Measurements from ENCODE around the gene LRMDA.

Gene LRMDA

DNA sequence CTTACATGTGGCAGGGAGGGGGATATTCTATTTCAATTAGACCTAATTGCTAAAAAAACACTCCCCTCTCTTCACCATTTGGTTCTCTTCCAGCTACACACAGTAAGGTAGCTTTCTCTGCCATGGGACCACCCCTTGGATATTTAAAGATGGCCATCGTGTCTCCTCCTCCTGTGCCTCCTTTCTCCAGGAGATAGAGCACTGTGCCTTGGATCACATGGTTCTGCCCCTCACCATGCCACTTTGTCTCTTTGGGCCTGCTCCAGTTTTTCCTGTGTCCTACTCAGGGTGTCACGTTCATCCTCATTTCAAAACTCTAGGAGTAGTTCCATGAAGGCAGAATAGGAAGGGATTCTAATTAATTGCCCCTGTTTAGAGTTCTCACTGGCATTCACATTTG is 1146.0 kb downstream of the LRMDA start:
- H4K8ac ChIP-seq (ENCODE audit: low read length): no peak overlapping the region
- H3K4me1 ChIP-seq (ENCODE audit: control insufficient read depth, insufficient read depth, low read depth, low read length): peaks cover 4% of the 10 kb centered on the region
- no peak overlapping the region for H3K4ac ChIP-seq (ENCODE audit: low read depth in 1 of 2, low read length in 2 of 2)
- no peak overlapping the region for H3K4me3 ChIP-seq (ENCODE audit: insufficient read depth in 1 of 2, low read depth in 1 of 2, low read length in 2 of 2)
- no peak overlapping the region for H2AK5ac ChIP-seq (ENCODE audit: low read length, severe bottlenecking)
- H3K18ac ChIP-seq (ENCODE audit: low read depth in 1 of 2, low read length in 2 of 2): no peak overlapping the region
- H2AFZ ChIP-seq (ENCODE audit: low read depth, low read length): no peak overlapping the region
- H3K9me3 ChIP-seq (ENCODE audit: control insufficient read depth, low read length): peaks cover 11% of the 10 kb centered on the region
- H3K79me1 ChIP-seq (replicated peaks; ENCODE audit: low read length, poor library complexity, severe bottlenecking): no peaks in the 10 kb centered on the region
- H3K9ac ChIP-seq (ENCODE audit: low read length): no peak overlapping the region
- H3K23ac ChIP-seq (ENCODE audit: low read length in 2 of 2): no peak overlapping the region
- H4K91ac ChIP-seq (ENCODE audit: low read length): no peak overlapping the region
- H3K27me3 ChIP-seq (ENCODE audit: control insufficient read depth in 1 of 2, insufficient read depth in 1 of 2, low read length in 2 of 2): no peaks in the 10 kb centered on the region
- H3K36me3 ChIP-seq (ENCODE audit: control insufficient read depth in 1 of 2, insufficient read depth in 2 of 2, low read depth in 1 of 2, low read length in 2 of 2): no peaks in the 10 kb centered on the region
- no peak overlapping the region for H3K4me2 ChIP-seq (ENCODE audit: low read length, poor library complexity, severe bottlenecking)
- no peak overlapping the region for H3K14ac ChIP-seq (ENCODE audit: low read length in 2 of 2)
- DNase-seq: no peak
- no peak overlapping the region for H2BK5ac ChIP-seq (ENCODE audit: low read depth, low read length, poor library complexity, severe bottlenecking)
- no peak overlapping the region for H2BK15ac ChIP-seq (ENCODE audit: low read depth, poor library complexity, severe bottlenecking)
- no peak overlapping the region for H3K27ac ChIP-seq (ENCODE audit: low read length, poor library complexity, severe bottlenecking)
- H2BK120ac ChIP-seq (ENCODE audit: low read depth, low read length): no peak overlapping the region
- WGBS: 100% methylated on average over 1 of the region's 2 CpGs
- H2BK12ac ChIP-seq (ENCODE audit: low read length in 2 of 2): no peak overlapping the region

DNA sequence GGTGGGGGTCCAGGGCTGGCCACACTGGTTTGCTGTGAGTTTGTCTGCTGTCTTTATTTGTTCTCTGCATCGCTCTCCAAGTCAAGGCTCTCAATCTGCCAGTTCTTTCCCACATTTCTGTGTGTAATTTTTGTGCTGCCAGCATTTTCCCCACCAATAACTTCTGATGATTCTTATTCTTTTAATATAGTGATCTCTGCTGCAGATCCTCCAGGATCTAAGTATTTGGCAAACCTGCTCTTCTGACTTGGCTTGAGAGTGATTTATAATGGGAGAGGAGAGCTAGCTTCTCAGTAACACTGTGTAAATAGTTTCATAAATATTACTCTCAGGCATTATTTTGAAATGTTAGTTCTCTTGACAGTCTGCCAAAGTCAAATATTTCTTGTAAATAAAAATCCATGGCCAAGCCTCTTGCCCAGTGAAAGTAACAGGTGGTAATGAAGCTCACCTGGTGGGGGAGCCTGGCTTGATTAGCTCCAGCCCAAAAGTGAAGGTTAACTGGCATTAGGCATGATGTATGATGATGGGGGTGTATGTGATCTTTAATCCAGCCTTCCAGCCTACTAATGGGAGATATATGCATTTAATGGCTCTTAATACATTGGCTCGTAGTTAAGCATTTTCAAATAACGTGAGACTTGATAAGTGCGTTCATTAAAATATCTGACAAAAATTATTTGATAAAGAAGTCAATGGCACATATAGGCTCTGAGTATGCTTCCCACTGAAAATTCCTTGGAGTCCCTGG is 1150.3 kb downstream of the LRMDA start:
- 95% methylated on average over 4 of the region's 4 CpGs for whole genome bisulfite sequencing
- H3K9me3 ChIP-seq (ENCODE audit: control insufficient read depth, low read length): no peaks in the 10 kb centered on the region
- DNase-seq: no peak

DNA sequence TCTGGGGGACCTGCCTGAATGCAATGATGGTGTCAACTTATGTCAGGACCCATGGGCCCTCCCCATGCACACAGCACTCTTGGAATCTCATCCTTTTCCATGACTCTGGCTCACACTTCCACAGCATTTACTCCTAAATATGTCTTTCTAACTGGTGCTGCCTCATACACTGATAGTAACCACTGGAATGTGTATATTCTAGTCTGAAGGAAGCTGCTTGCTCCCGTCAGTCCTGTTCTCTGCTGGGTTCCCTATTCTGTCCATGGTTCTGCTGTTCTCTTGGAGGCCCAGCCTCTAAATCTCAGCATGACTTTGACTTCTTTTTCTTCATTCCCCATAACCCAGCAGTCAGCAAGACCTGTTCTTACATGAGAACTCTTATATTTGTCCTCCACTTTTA is 1151.1 kb downstream of the LRMDA start:
- Histone ChIP-seq H2BK15ac (ENCODE audit: low read depth, poor library complexity, severe bottlenecking) (no peak overlapping the region), H4K8ac (ENCODE audit: low read length) (no peak overlapping the region), H2BK12ac (ENCODE audit: low read length in 2 of 2) (no peak overlapping the region), H3K18ac (ENCODE audit: low read depth in 1 of 2, low read length in 2 of 2) (peak overlapping the region in 1 of 2 experiments; percentile 19), H3K27ac (ENCODE audit: low read length, poor library complexity, severe bottlenecking) (peak overlapping the region; percentile 0), H3K4me2 (ENCODE audit: low read length, poor library complexity, severe bottlenecking) (no peak overlapping the region), H4K91ac (ENCODE audit: low read length) (no peak overlapping the region), H2BK5ac (ENCODE audit: low read depth, low read length, poor library complexity, severe bottlenecking) (no peak overlapping the region), H3K9me3 (ENCODE audit: control insufficient read depth, low read length) (no peaks in the 10 kb centered on the region), H3K4ac (ENCODE audit: low read depth in 1 of 2, low read length in 2 of 2) (no peak overlapping the region), H3K23ac (ENCODE audit: low read length in 2 of 2) (no peak overlapping the region), H3K79me1 (replicated peaks; ENCODE audit: low read length, poor library complexity, severe bottlenecking) (no peaks in the 10 kb centered on the region), H3K14ac (ENCODE audit: low read length in 2 of 2) (no peak overlapping the region), H3K36me3 (ENCODE audit: control insufficient read depth in 1 of 2, insufficient read depth in 2 of 2, low read depth in 1 of 2, low read length in 2 of 2) (no peaks in the 10 kb centered on the region), H3K4me3 (ENCODE audit: insufficient read depth in 1 of 2, low read depth in 1 of 2, low read length in 2 of 2) (no peak overlapping the region), H2AFZ (ENCODE audit: low read depth, low read length) (no peak overlapping the region), H3K9ac (ENCODE audit: low read length) (no peak overlapping the region), H3K4me1 (ENCODE audit: control insufficient read depth, insufficient read depth, low read depth, low read length) (peaks cover 8% of the 10 kb centered on the region), H2BK120ac (ENCODE audit: low read depth, low read length) (no peak overlapping the region), H3K27me3 (ENCODE audit: control insufficient read depth in 1 of 2, insufficient read depth in 1 of 2, low read length in 2 of 2) (no peaks in the 10 kb centered on the region), H2AK5ac (ENCODE audit: low read length, severe bottlenecking) (peak overlapping the region; percentile 71)
- WGBS: 9% methylated on average over 1 of the region's 1 CpG
- peak; percentile 53 for DNase-seq

More for the DNA sequence above, 1150.3 kb downstream of the LRMDA start:
- H2BK120ac ChIP-seq (ENCODE audit: low read depth, low read length): no peak overlapping the region
- no peak overlapping the region for H3K4ac ChIP-seq (ENCODE audit: low read depth in 1 of 2, low read length in 2 of 2)
- no peak overlapping the region for H3K18ac ChIP-seq (ENCODE audit: low read depth in 1 of 2, low read length in 2 of 2)
- no peaks in the 10 kb centered on the region for H3K36me3 ChIP-seq (ENCODE audit: control insufficient read depth in 1 of 2, insufficient read depth in 2 of 2, low read depth in 1 of 2, low read length in 2 of 2)
- peaks cover 8% of the 10 kb centered on the region for H3K4me1 ChIP-seq (ENCODE audit: control insufficient read depth, insufficient read depth, low read depth, low read length)
- peak overlapping the region; percentile 71 for H2AK5ac ChIP-seq (ENCODE audit: low read length, severe bottlenecking)
- H3K79me1 ChIP-seq (replicated peaks; ENCODE audit: low read length, poor library complexity, severe bottlenecking): no peaks in the 10 kb centered on the region
- no peak overlapping the region for H3K23ac ChIP-seq (ENCODE audit: low read length in 2 of 2)
- no peaks in the 10 kb centered on the region for H3K27me3 ChIP-seq (ENCODE audit: control insufficient read depth in 1 of 2, insufficient read depth in 1 of 2, low read length in 2 of 2)
- H3K14ac ChIP-seq (ENCODE audit: low read length in 2 of 2): no peak overlapping the region
- no peak overlapping the region for H2AFZ ChIP-seq (ENCODE audit: low read depth, low read length)
- no peak overlapping the region for H4K91ac ChIP-seq (ENCODE audit: low read length)
- H2BK15ac ChIP-seq (ENCODE audit: low read depth, poor library complexity, severe bottlenecking): no peak overlapping the region
- H3K4me2 ChIP-seq (ENCODE audit: low read length, poor library complexity, severe bottlenecking): no peak overlapping the region
- no peak overlapping the region for H2BK5ac ChIP-seq (ENCODE audit: low read depth, low read length, poor library complexity, severe bottlenecking)
- H2BK12ac ChIP-seq (ENCODE audit: low read length in 2 of 2): no peak overlapping the region
- H4K8ac ChIP-seq (ENCODE audit: low read length): no peak overlapping the region
- H3K4me3 ChIP-seq (ENCODE audit: insufficient read depth in 1 of 2, low read depth in 1 of 2, low read length in 2 of 2): no peak overlapping the region
- H3K27ac ChIP-seq (ENCODE audit: low read length, poor library complexity, severe bottlenecking): no peak overlapping the region
- H3K9ac ChIP-seq (ENCODE audit: low read length): no peak overlapping the region

DNA sequence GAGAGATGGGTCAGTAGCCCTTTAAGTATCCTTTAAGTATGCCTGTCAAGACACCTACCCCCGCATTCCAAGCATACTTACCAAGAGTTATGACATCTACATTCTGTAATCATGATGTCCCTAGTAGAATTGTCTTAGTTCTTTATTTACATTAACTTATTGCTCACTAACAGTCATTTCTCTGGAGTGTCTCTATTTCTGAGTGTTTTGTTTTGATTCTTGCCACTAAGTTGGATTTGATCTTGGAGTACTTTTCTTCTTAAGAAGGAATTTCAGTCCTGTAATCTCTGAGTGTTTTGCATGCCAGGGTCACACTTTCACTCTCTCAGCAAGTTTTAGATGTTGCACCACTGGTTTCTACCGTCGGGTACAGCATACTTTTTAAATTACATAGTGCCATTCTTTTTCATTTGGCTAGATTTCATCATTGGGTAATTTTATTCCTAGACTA is 1152.3 kb downstream of the LRMDA start:
- Histone ChIP-seq H4K91ac (ENCODE audit: low read length) (no peak overlapping the region), H3K27me3 (ENCODE audit: control insufficient read depth in 1 of 2, insufficient read depth in 1 of 2, low read length in 2 of 2) (no peaks in the 10 kb centered on the region)
- WGBS: no CpG with 5 or more reads among the region's 3 CpGs

More for the DNA sequence above, 1152.3 kb downstream of the LRMDA start:
- H3K4me1 ChIP-seq (ENCODE audit: control insufficient read depth, insufficient read depth, low read depth, low read length): peaks cover 8% of the 10 kb centered on the region
- no peaks in the 10 kb centered on the region for H3K79me1 ChIP-seq (replicated peaks; ENCODE audit: low read length, poor library complexity, severe bottlenecking)
- H3K9me3 ChIP-seq (ENCODE audit: control insufficient read depth, low read length): no peaks in the 10 kb centered on the region
- H2BK120ac ChIP-seq (ENCODE audit: low read depth, low read length): no peak overlapping the region
- no peak overlapping the region for H2AFZ ChIP-seq (ENCODE audit: low read depth, low read length)
- H2BK15ac ChIP-seq (ENCODE audit: low read depth, poor library complexity, severe bottlenecking): no peak overlapping the region
- H3K23ac ChIP-seq (ENCODE audit: low read length in 2 of 2): no peak overlapping the region
- no peak overlapping the region for H4K8ac ChIP-seq (ENCODE audit: low read length)
- no peak overlapping the region for H2AK5ac ChIP-seq (ENCODE audit: low read length, severe bottlenecking)
- no peak overlapping the region for H3K14ac ChIP-seq (ENCODE audit: low read length in 2 of 2)
- H3K18ac ChIP-seq (ENCODE audit: low read depth in 1 of 2, low read length in 2 of 2): no peak overlapping the region
- H3K4me3 ChIP-seq (ENCODE audit: insufficient read depth in 1 of 2, low read depth in 1 of 2, low read length in 2 of 2): no peak overlapping the region
- no peaks in the 10 kb centered on the region for H3K36me3 ChIP-seq (ENCODE audit: control insufficient read depth in 1 of 2, insufficient read depth in 2 of 2, low read depth in 1 of 2, low read length in 2 of 2)
- H3K4ac ChIP-seq (ENCODE audit: low read depth in 1 of 2, low read length in 2 of 2): no peak overlapping the region
- H2BK5ac ChIP-seq (ENCODE audit: low read depth, low read length, poor library complexity, severe bottlenecking): no peak overlapping the region
- H2BK12ac ChIP-seq (ENCODE audit: low read length in 2 of 2): no peak overlapping the region
- H3K9ac ChIP-seq (ENCODE audit: low read length): peak overlapping the region; percentile 28
- no peak overlapping the region for H3K4me2 ChIP-seq (ENCODE audit: low read length, poor library complexity, severe bottlenecking)
- peak overlapping the region; percentile 72 for H3K27ac ChIP-seq (ENCODE audit: low read length, poor library complexity, severe bottlenecking)
- DNase-seq: peak; percentile 78

Measured in mesenchymal stem cell (in vitro differentiated cells and primary cell).